HG03064 (cell line): ENCODE measurements around the gene GPC5.
"Not testable (repeated sequence)": the region's sequence is repeated elsewhere in the genome, so short reads cannot be mapped to it uniquely, and the experiment has no call there.

Experiments used
- ATAC-seq: cut with Tn5 transposase; IDR thresholded peaks from one replicate; pipeline ENCODE4 v1.9.1; 2021; ENCODE audit warnings: low read depth; ENCODE audit not compliant: unreplicated experiment

GPC5 gene

DNA sequence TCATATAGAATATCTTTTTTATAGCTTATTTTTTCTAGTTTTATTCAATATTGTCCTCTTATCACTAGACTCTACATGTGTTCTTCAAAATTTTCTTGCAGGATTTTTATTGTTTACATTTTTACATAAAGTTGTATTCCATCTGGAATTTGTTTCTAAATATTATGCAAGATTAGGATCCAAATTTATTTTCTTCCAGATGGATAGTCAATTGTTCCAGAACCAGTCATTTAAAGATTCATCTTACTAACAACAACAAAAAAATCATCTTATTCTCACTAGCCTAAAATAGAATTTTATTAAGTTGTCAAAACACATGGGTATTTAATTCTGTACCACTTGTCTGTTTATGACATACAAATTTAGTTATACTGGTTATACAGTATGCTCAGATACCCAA lies 1437.8 kb downstream of the GPC5 start:
- ATAC-seq, result no peak

DNA sequence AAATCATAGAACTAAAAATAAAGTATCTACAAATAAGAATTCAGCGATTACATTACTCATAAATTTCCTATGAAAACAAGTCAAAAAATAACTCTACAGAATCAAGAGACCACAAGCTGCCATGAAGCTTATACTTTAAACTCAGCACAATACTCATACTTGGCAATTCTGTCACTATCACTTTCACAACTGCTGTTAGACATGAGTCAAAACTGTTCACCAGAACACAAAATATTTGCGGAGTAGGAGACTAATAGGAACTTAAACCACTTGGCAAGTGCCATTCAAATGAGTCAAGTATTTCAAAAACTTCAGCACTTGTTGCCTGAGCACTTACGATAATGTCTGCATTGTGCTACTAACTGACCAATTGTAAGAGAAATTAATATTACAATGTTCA lies 1440.4 kb downstream of the GPC5 start:
- ATAC-seq, result no peak

DNA sequence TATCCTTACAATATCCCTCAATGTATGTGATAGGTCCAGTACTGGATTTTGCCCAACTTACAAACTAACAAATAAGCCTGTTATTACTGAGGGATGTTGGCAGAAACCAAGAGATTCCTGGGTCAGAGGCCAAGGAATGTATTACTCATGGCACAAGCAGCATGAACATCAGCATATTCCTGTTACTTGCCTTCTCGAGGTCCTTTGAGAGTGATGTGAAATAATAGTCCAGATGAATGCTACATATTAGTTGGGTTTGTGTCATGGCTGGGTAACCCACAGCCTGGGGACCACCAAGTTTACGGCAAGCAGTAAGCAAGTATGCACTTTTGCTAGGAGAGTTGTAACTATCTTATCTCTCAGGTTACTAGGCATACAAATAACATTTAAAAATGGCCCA lies 1443.7 kb downstream of the GPC5 start:
- ATAC-seq, result no peak

DNA sequence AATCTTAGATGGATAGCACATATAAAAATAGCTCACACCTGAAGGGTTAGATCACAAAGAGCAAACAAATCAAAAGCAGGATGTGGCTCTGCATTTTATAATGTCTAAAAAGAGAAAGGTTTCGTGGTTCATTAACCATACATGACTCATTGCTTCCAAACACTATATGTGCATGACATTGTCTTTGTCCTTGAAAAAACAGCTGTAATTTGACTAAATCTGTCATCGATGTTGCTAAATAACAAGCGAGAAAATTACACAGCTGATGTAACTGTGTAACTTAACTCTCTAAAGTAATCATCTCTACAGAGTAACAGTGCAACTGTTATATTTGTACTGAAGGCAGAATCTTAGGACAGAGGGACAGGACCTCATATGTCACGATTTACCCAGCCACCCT lies 1445.1 kb downstream of the GPC5 start:
- ATAC-seq, result no peak

DNA sequence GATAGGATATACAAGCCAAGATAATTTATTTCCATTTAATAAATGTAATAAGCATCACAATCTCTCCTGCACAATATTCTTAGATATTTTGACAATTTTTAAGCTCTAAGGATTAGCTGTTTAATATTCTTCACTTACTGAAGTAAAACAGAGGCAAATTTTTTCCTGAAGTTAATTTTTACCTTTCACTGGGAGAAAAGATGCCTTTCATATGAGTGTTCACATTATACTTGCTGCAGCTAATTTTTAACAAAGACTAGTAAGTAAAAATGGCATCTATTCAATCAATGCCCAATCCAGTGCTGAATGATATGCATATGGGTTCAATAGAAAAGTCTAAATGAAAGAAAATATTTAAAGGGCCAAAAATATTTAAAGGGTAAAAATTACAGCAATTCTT lies 1451.0 kb downstream of the GPC5 start:
- ATAC-seq, result no peak

DNA sequence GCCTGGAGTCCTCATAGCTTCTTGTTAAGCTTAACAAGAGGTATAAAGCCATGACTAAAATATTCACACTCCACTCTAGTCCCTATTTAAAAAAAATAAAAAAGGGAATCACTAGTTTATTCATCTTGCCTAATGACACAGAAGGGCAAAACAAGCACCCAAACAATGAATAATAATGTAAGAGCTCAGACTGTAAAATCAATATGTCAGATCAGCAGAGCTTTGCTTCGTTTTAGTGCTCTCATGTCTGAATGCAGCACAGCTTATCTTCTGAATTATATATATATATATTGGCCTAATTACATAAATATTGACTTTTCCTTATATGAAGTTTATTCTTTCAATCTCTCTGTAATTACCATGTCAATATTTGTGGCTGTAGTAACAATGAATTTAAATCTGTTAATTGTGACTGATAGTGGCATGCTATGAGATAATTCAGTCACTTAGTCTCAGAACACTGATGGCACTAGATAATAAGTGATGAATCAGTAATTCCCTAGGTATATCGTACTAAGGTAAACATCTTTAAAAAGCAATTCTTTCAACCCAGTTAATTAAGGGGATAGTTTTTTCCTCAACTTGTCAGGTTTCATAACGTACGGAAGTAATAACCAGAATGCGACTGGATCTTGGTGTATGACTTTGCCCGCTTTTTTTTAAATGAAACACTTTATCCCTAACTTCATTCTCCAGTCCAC lies 1466.3 kb downstream of the GPC5 start:
- no peak for ATAC-seq

DNA sequence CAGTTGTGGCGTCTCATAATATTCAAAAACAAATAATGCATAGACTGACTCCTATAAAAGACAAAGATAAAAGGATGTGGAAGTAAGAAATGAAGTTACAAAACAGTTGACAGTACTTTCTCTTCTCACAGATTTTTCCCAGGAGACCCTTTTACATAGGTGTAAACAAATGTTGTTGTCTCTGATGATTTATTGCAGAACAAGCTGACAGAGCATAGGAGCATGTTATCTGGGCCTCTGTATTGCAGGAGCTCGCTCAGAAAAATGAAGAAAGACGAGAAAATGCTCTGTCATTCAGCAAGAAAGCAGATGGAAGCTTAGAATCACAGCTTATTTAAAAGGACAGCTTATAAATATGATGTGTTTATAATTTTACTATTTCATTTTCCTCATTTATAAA lies 1474.6 kb downstream of the GPC5 start:
- ATAC-seq, result no peak

DNA sequence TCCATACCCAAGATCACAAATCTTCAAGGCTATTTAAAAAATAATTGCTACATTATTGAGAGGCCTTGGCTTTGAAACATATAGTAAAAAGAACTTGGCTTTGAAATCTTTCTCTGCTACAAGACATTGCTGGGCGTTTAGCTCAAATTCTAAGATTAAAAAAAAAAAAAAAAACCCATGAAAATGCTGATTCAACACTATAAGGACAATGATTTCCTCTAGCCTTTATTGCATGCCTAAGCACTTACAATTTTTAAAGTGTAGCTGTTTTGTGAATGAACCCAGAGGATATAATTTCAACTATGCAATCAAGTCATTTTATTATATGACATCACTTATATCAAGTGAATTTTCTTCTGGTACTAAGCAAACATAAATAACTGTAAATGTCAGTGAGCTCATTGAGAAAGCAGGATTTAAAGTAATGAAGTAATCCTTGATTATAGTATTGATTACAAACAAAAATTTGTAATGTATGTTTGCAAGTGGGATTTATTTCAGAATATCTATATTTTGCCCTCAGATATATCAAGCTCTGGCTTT lies 1488.2 kb downstream of the GPC5 start:
- no peak for ATAC-seq

DNA sequence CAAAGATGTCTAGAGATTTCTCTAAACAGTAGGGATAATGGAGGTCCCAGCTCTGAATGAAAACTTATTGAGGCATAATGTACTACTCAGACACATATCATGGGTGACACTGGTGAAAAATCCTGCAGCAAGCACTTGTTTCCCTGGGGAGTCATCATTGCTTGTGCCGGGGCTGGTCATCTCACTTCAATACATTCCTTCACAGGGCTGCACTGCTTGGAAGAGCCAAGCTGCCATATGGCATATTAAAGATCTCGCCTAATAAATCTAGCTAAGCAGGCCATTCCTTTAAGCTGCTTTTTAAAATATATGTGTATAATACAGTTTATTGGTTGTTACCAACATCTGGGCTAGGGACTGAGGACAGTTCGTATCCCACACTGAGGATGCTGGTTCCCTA lies 1496.0 kb downstream of the GPC5 start:
- ATAC-seq, result no peak

DNA sequence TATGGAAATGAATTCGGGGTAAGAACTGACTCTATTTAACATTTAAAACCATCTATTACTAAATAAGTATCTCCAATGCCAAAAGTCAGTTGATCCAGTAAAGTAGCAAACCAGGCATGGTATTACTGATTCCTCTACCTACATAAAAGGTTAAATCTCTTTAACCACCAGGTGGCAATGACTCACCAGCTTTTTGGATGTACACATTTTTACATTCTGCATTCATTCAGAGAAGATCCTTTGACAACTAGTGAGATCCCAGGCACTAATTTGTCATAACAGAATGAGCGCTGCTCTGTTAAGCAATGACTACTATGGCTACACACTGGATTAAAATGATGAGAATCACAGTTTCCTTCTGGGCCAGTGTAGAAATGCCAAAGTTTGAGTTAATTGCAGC lies 1498.4 kb downstream of the GPC5 start:
- ATAC-seq, result no peak

DNA sequence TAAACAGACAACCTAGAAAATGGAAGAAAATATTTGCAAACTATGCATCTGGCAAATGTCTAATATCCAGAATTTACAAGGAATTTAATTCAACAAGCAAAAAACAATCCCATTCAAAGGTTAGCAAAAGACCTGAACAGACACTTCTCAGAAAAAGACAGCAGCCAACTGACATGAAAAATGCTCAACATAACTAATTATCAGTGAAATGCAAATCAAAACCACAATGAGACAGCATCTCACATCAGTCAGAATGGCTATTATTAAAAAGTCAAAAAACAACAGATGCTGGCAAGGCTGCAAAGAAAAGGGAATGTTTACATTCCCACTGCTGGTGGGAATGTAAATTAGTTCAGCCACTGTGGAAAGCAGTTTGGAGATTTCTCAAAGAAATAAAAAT lies 1500.5 kb downstream of the GPC5 start:
- ATAC-seq, result not testable (repeated sequence)

DNA sequence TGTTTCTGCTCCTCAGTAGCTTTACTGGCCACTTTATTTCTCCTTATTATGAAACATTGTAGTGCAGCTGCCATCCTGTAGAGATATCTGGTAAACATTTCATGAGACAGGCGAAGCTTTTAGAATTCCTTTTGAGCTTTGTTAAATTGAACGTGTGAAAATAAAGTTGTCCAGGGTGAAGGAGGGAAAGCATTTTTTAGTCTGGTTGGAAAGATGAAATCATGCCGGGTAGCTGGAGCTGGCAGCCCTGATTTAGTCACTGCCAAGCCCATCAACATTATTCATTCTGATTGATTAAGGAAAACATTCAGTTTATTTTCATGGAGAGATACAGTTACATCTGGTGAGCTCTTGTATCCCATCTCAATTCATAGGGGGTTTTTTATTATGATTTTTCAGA lies 1502.0 kb downstream of the GPC5 start:
- ATAC-seq, result no peak

DNA sequence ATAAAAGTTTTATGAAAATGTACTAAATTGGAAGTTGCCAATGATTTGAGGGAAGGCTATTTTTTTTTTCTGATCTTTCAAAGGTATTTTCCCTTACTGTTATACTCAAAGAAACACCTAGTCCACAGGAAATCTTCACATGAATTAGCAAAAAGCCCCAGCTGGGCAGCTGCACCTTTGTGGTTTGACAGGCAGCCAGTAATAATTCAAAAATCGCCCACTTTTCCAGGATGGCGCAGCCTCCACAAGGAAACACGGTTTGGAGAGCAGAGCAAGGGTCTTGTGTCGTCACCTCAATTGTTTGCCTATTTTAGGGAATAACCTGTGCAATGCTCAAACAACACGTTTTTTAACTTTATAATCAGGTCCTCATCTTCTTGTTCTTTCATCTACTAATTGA lies 1503.3 kb downstream of the GPC5 start:
- no peak for ATAC-seq

DNA sequence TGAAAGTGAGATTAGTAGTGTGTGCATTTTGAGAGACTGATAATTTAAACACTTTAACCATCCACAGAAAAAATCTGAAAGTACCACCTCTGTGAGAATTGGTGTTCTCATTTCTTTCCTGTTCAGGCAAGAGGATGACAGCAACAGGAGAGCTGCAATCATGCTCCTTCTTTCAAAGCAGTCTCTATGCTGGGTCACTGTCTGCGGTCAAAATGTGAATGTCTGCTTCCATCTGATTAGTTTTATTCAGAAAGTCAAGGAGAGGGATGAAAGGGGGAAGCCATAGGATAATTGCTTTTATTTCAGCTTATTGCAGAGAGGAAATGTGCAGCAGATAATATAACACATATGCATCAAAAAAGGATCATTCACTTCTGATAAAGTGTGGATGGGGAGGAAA lies 1514.2 kb downstream of the GPC5 start:
- no peak for ATAC-seq

DNA sequence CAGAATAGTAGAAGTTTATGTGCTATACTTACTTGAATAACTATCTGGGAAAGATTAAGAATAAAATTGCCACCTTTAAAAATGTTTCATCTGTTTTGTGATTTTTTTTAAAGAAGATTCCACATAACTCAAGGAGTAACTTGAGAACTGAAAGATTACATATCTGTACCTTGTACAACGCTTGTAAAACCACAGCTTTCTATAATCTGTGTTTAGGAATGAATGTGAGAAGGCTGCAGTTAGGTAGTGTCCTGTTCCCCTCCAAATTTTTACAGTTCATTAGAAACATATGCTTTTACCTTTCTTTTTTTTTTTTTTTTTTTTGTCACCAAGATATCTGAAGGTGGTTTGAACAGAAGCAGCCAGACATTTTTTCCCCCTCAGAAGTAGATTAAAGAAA lies 1515.4 kb downstream of the GPC5 start:
- no peak for ATAC-seq
